Upper lobe of left lung (tissue), 6 donors: ENCODE data around the gene SPOCK3. TPM values are rescaled to one million over a fixed set of nuclear protein-coding genes. Genes with fewer than 3 reads are reported as not detected.

ENCODE experiments used
- ATAC-seq, 2 donors: fragments of 200-7000 bp; cut with Tn5 transposase; one replicate each; pipeline ENCODE4 v1.9.1; 2022; ENCODE audit warnings: mild to moderate bottlenecking in 2 of 2, moderate library complexity in 2 of 2; ENCODE audit not compliant: low FRiP score in 2 of 2
- DNase-seq, 2 donors: peaks; one replicate each; pipeline ENCODE4 v3.0.0-alpha.2; 2019 to 2020
- H3K27ac ChIP-seq, 4 donors: fragments of 200-600 bp; sonication (generic); one replicate each; pipeline ENCODE4 v1.5.1; 2016 to 2019
- H3K27me3 ChIP-seq, 4 donors: fragments of 200-600 bp; sonication (generic); one replicate each; pipeline ENCODE4 v1.5.1; 2017 to 2019
- H3K36me3 ChIP-seq, 4 donors: fragments of 200-600 bp; sonication (generic); one replicate each; pipeline ENCODE4 v1.5.1; 2016 to 2019
- H3K4me1 ChIP-seq, 4 donors: fragments of 200-600 bp; sonication (generic); one replicate each; pipeline ENCODE4 v1.5.1; 2018 to 2019
- H3K4me3 ChIP-seq, 4 donors: fragments of 200-600 bp; sonication (generic); one replicate each; pipeline ENCODE4 v1.5.1; 2017 to 2019; ENCODE audit warnings: mild to moderate bottlenecking in 2 of 4, moderate library complexity in 1 of 4
- H3K9me3 ChIP-seq, 4 donors: fragments of 200-600 bp; sonication (generic); one replicate each; pipeline ENCODE4 v1.5.1; 2018 to 2019
- EP300 ChIP-seq, 4 donors: sonication (generic); formaldehyde crosslinking; IDR thresholded peaks; one replicate each; pipeline ENCODE4 v1.5.1; 2017; ENCODE audit warnings: antibody characterized with exemption in 4 of 4, control low read depth in 2 of 4
- POLR2A ChIP-seq, 4 donors: fragments of 450-650 bp; IDR thresholded peaks; one replicate each; pipeline ENCODE4 v1.5.1; 2016 to 2017; ENCODE audit warnings: antibody characterized with exemption in 4 of 4, mild to moderate bottlenecking in 2 of 4
- POLR2AphosphoS5 ChIP-seq, 2 donors: sonication (generic); formaldehyde crosslinking; IDR thresholded peaks; one replicate each; pipeline ENCODE4 v1.5.1; 2017; ENCODE audit warnings: antibody characterized with exemption in 2 of 2
- WGBS, 2 donors: methylation state at CpG; one replicate each; pipeline ENCODE4 v1.1.5; 2017 to 2018; 5-methylcytosine and 5-hydroxymethylcytosine counted together
- total RNA-seq, 6 donors: library from RNA; depleted of rRNA in 4 of 6; stranded (reverse); fragments of >200 nt in 4 of 6; gene quantifications; one replicate each; pipeline versions ENCODE4 v1.1.0 to v1.2.1, GENCODE V29; 2016 to 2021
- TF ChIP-seq, protein P1 (sequence below), 6 experiments: fragments of 450-650 bp in 4 of 6; fragments of 200-600 bp in 2 of 6; sonication (generic) in 2 of 6; IDR thresholded peaks; one replicate each; pipeline ENCODE4 v1.5.1; 2016 to 2019; ENCODE audit warnings: antibody characterized with exemption in 6 of 6
- donor health status: DM: no; HTN: no; CAD: no; lungs with moderate emphysema.
- donor health status: DM: no; HTN: yes; CAD: no; lungs with severe emphysema.

SPOCK3 gene
- total RNA-seq, 6 donors from 2014 or later: 0.15 to 5.2 (median 0.22) TPM; not detected in 2

DNA sequence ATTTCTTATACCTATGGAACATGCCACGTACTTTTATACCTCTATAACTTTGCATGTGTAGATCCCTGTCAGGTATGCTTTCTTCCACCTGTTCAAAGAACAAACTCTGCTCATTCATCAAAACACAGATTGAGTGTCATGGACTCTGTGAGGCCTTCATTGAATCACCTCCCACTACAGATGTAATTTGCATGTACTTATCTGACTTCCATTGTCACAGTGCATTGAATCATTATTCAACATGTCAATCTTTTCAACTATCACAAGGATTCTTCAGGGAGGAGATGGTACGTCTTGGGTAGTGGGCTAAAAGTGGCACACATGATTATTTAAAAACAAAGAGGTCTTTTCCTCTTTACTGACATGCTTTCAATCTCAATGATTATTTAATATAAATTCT, 24.1 kb downstream of the SPOCK3 start:
- no peak for TF ChIP-seq EP300 (IDR thresholded peaks at IDR 0.05)
- TF ChIP-seq POLR2A (IDR thresholded peaks at IDR 0.05): no peak
- TF ChIP-seq, protein P1, sequence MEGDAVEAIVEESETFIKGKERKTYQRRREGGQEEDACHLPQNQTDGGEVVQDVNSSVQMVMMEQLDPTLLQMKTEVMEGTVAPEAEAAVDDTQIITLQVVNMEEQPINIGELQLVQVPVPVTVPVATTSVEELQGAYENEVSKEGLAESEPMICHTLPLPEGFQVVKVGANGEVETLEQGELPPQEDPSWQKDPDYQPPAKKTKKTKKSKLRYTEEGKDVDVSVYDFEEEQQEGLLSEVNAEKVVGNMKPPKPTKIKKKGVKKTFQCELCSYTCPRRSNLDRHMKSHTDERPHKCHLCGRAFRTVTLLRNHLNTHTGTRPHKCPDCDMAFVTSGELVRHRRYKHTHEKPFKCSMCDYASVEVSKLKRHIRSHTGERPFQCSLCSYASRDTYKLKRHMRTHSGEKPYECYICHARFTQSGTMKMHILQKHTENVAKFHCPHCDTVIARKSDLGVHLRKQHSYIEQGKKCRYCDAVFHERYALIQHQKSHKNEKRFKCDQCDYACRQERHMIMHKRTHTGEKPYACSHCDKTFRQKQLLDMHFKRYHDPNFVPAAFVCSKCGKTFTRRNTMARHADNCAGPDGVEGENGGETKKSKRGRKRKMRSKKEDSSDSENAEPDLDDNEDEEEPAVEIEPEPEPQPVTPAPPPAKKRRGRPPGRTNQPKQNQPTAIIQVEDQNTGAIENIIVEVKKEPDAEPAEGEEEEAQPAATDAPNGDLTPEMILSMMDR (IDR thresholded peaks at IDR 0.05): no peak

GRCh38 chr4:167196344-167197012, 37.8 kb downstream of the SPOCK3 start:
- TF ChIP-seq POLR2A (IDR thresholded peaks at IDR 0.05) (no peak), POLR2AphosphoS5 (IDR thresholded peaks at IDR 0.05) (no peak), EP300 (IDR thresholded peaks at IDR 0.05) (no peak)
- TF ChIP-seq, protein P1 (IDR thresholded peaks at IDR 0.05): no peak
- DNase-seq (no peak), ATAC-seq (no peak)
- Histone ChIP-seq H3K4me1 (no peaks in the 10 kb centered on the region), H3K9me3 (peaks cover 0 to 6% (median 0%) of the 10 kb centered on the region in 4 donors), H3K36me3 (no peaks in the 10 kb centered on the region), H3K4me3 (no peak overlapping the region), H3K27me3 (no peaks in the 10 kb centered on the region), H3K27ac (no peak overlapping the region)
- 52 to 68% methylated on average over 1 of the region's 1 CpG for WGBS, 2 donors

More for the DNA sequence above, 24.1 kb downstream of the SPOCK3 start:
- Histone ChIP-seq H3K36me3 (no peaks in the 10 kb centered on the region), H3K27me3 (no peaks in the 10 kb centered on the region), H3K4me3 (no peak overlapping the region), H3K9me3 (no peaks in the 10 kb centered on the region), H3K4me1 (no peaks in the 10 kb centered on the region), H3K27ac (no peak overlapping the region)
- WGBS, 2 donors: 75 to 80% methylated on average over 2 of the region's 2 CpGs
- ATAC-seq: no peak
- DNase-seq: no peak

GRCh38 chr4:167190379-167190778, 43.9 kb downstream of the SPOCK3 start:
- DNase-seq (no peak), ATAC-seq (no peak)
- TF ChIP-seq EP300 (IDR thresholded peaks at IDR 0.05) (no peak), POLR2AphosphoS5 (IDR thresholded peaks at IDR 0.05) (no peak), POLR2A (IDR thresholded peaks at IDR 0.05) (no peak)
- TF ChIP-seq, protein P1 (IDR thresholded peaks at IDR 0.05): no peak
- no peaks in the 10 kb centered on the region for H3K27me3 ChIP-seq
- H3K4me1 ChIP-seq: no peaks in the 10 kb centered on the region
- WGBS, 2 donors: 86 to 88% methylated on average over 2 of the region's 2 CpGs
- H3K27ac ChIP-seq: no peak overlapping the region
- H3K36me3 ChIP-seq: no peaks in the 10 kb centered on the region
- H3K9me3 ChIP-seq: peaks cover 0 to 6% (median 0%) of the 10 kb centered on the region in 4 donors
- no peak overlapping the region for H3K4me3 ChIP-seq

DNA sequence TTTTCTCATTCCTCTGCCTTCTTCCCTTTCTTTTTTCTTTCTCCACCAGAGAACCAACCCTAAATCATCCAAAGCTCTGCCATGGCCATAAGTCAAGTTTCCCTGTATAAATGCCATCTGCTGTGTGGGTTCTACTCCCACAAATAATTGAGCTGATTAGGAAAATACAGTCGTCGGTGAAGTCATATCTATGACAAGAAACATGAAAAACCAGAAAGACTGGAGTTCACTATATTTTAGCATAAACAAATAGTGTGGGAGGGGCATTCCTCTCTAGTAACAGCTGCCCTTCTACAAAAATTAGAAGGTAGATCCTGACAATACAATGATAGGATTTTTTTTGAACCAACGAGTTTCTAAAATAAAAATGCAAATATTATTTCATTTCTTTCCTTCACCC, 48.8 kb downstream of the SPOCK3 start:
- no peak overlapping the region for H3K27ac ChIP-seq
- no peaks in the 10 kb centered on the region for H3K9me3 ChIP-seq
- no peaks in the 10 kb centered on the region for H3K4me1 ChIP-seq
- H3K36me3 ChIP-seq: no peaks in the 10 kb centered on the region
- ATAC-seq (no peak), DNase-seq (no peak)
- WGBS, 2 donors: 59 to 72% methylated on average over 3 of the region's 3 CpGs
- H3K4me3 ChIP-seq: no peak overlapping the region
- TF ChIP-seq POLR2A (IDR thresholded peaks at IDR 0.05) (no peak), POLR2AphosphoS5 (IDR thresholded peaks at IDR 0.05) (no peak), EP300 (IDR thresholded peaks at IDR 0.05) (no peak)
- TF ChIP-seq, protein P1 (IDR thresholded peaks at IDR 0.05): no peak
- H3K27me3 ChIP-seq: no peaks in the 10 kb centered on the region

- ATAC-seq (no peak), DNase-seq (no peak)
- no peak for TF ChIP-seq POLR2AphosphoS5 (IDR thresholded peaks at IDR 0.05)
- TF ChIP-seq, protein P1 (IDR thresholded peaks at IDR 0.05): no peak
- no peak for TF ChIP-seq POLR2A (IDR thresholded peaks at IDR 0.05)
- TF ChIP-seq EP300 (IDR thresholded peaks at IDR 0.05): no peak
- H3K36me3 ChIP-seq: no peaks in the 10 kb centered on the region
- no peak overlapping the region for H3K4me3 ChIP-seq
- no peaks in the 10 kb centered on the region for H3K4me1 ChIP-seq
- no peaks in the 10 kb centered on the region for H3K9me3 ChIP-seq
- no peaks in the 10 kb centered on the region for H3K27me3 ChIP-seq
- no peak overlapping the region for H3K27ac ChIP-seq
Observed at GRCh38 chr4:167183036-167183435, 51.3 kb downstream of the SPOCK3 start.
